ENCODE results near the gene SNTN. TPM values are rescaled to one million over a fixed set of nuclear protein-coding genes. Genes with fewer than 3 reads are reported as not detected.

The SNTN gene
- polyA plus RNA-seq, 1 of the 3 experiments (the other 2 are of a cell fraction) = not detected

GRCh38 chr3:63639806-63640205, 12.7 kb upstream of the SNTN start:
- Histone ChIP-seq H3K4me1 (ENCODE audit: control insufficient read depth in 1 of 2, insufficient read depth in 2 of 2, low read depth in 1 of 2, low read length in 1 of 2) (no peaks in the 10 kb centered on the region), H3K4me2 (no peak overlapping the region), H3K27me3 (ENCODE audit: insufficient read depth) (no peaks in the 10 kb centered on the region), H3F3A (replicated peaks; ENCODE audit: insufficient read depth) (no peaks in the 10 kb centered on the region), H3K79me2 (ENCODE audit: insufficient read depth) (no peaks in the 10 kb centered on the region), H3K4me3 (ENCODE audit: low read depth in 2 of 2, low read length in 1 of 2) (no peak overlapping the region), H3K9ac (no peak overlapping the region), H4K20me1 (ENCODE audit: insufficient read depth) (no peaks in the 10 kb centered on the region), H3K9me2 (no peaks in the 10 kb centered on the region), H2AFZ (ENCODE audit: low read depth) (no peak overlapping the region), H3K27ac (ENCODE audit: low read depth in 2 of 2, low read length in 1 of 2) (no peak overlapping the region), H3K9me3 (no peaks in the 10 kb centered on the region; the same call in 1 of the 2 replicates), H3K36me3 (replicated peaks in 1 of 2; ENCODE audit: control insufficient read depth in 1 of 2, insufficient read depth in 2 of 2, low read length in 1 of 2) (no peaks in the 10 kb centered on the region)
- ChIA-PET POLR2A (no interaction called here), CTCF (no interaction called here)
- 56% methylated on average over 2 of the region's 2 CpGs for WGBS (ENCODE audit: low lambda C conversion rate)
- TF ChIP-seq GABPA (IDR thresholded peaks at IDR 0.05; ENCODE audit: low read depth) (no peak), POLR2AphosphoS5 (IDR thresholded peaks at IDR 0.05; ENCODE audit: low read depth, low read length) (no peak), REST (IDR thresholded peaks at IDR 0.05; ENCODE audit: low read depth, low read length) (no peak), MEF2A (IDR thresholded peaks at IDR 0.05; ENCODE audit: borderline replicate concordance, low read depth) (no peak), NRF1 (IDR thresholded peaks at IDR 0.05; ENCODE audit: low read depth, low read length) (no peak), NFIC (IDR thresholded peaks at IDR 0.05; ENCODE audit: borderline replicate concordance) (no peak), USF2 (IDR thresholded peaks at IDR 0.05; ENCODE audit: borderline replicate concordance, low read depth, low read length) (no peak), RAD21 (IDR thresholded peaks at IDR 0.05; ENCODE audit: low read length) (no peak), FOXJ3 (CRISPR knock-in tag; IDR thresholded peaks at IDR 0.05) (no peak), JUND (IDR thresholded peaks at IDR 0.05) (no peak), PBX3 (IDR thresholded peaks at IDR 0.05) (no peak), SIN3A (IDR thresholded peaks at IDR 0.05; ENCODE audit: borderline replicate concordance, low read depth, low read length) (no peak), EP300 (IDR thresholded peaks at IDR 0.05; ENCODE audit: borderline replicate concordance in 1 of 2, low read depth in 1 of 2, low read length in 1 of 2) (no peak), TAF1 (IDR thresholded peaks at IDR 0.05; ENCODE audit: borderline replicate concordance, low read depth, low read length) (no peak), FOSL2 (IDR thresholded peaks at IDR 0.05; ENCODE audit: borderline replicate concordance, low read depth) (no peak), GATA2 (CRISPR knock-in tag; IDR thresholded peaks at IDR 0.05) (no peak)
- DNase-seq = no peak

All from SK-N-SH (cell line).